HepG2 (cell line): Measurements from ENCODE around the gene RTP5. TPM values are rescaled to one million over a fixed set of nuclear protein-coding genes. Genes with fewer than 3 reads are reported as not detected.

Source experiments
- DNMT1 ChIP-seq: sonication (generic); formaldehyde crosslinking; IDR thresholded peaks from 2 replicates; pipeline ENCODE4 v1.5.1; 2020; ENCODE audit warnings: mild to moderate bottlenecking, missing genetic modification reagents
- EEA1 ChIP-seq: sonication (generic); formaldehyde crosslinking; IDR thresholded peaks from 2 replicates; pipeline ENCODE4 v1.5.1; 2020; ENCODE audit warnings: mild to moderate bottlenecking, missing genetic modification reagents, borderline replicate concordance
- FOSL2 ChIP-seq: sonication (generic); formaldehyde crosslinking; IDR thresholded peaks from 2 replicates; pipeline ENCODE4 v1.4.0; 2020; ENCODE audit warnings: missing genetic modification reagents
- JUND ChIP-seq: sonication (generic); formaldehyde crosslinking; IDR thresholded peaks from 2 replicates; pipeline ENCODE4 v1.8.0; 2022; ENCODE audit warnings: mild to moderate bottlenecking, missing genetic modification reagents
- KLF11 ChIP-seq: IDR thresholded peaks from 2 replicates; pipeline ENCODE4 v1.6.1; 2016; ENCODE audit warnings: missing compliant biosample characterization
- MAZ ChIP-seq, 2 experiments: sonication (generic) in 1 of 2; formaldehyde crosslinking in 1 of 2; IDR thresholded peaks; 2 replicates each; pipeline versions ENCODE4 v1.5.0 to v1.6.1; 2012 to 2020; ENCODE audit warnings: low read depth in 2 of 2, mild to moderate bottlenecking in 2 of 2, borderline replicate concordance in 1 of 2, improper control_type of control experiment in 1 of 2, low read length in 1 of 2, missing genetic modification reagents in 1 of 2, moderate library complexity in 1 of 2
- MXI1 ChIP-seq: IDR thresholded peaks from 3 replicates; pipeline ENCODE4 v1.6.1; 2012; ENCODE audit warnings: low read depth, low read length, inconsistent platforms, borderline replicate concordance
- NKX3-1 ChIP-seq: sonication (generic); formaldehyde crosslinking; IDR thresholded peaks from 2 replicates; pipeline ENCODE4 v1.5.0; 2020; ENCODE audit warnings: missing genetic modification reagents
- SMAD3 ChIP-seq: sonication (generic); formaldehyde crosslinking; IDR thresholded peaks from 2 replicates; pipeline ENCODE4 v1.4.0; 2020; ENCODE audit warnings: missing genetic modification reagents
- SOX13 ChIP-seq, 3 experiments: fragments of 450-650 bp in 1 of 3; sonication (generic) in 1 of 3; formaldehyde crosslinking in 1 of 3; IDR thresholded peaks in 2 of 3; conservative IDR thresholded peaks in 1 of 3; 2 replicates each; pipeline versions ENCODE4 v1.5.0 to v1.6.1; 2016 to 2020; ENCODE audit warnings: antibody characterized with exemption in 1 of 3, mild to moderate bottlenecking in 1 of 3, missing compliant biosample characterization in 1 of 3, missing genetic modification reagents in 1 of 3, moderate library complexity in 1 of 3
- STAT6 ChIP-seq: sonication (generic); formaldehyde crosslinking; IDR thresholded peaks from 2 replicates; pipeline ENCODE4 v1.4.0; 2020; ENCODE audit warnings: missing genetic modification reagents, mild to moderate bottlenecking, borderline replicate concordance
- ZNF431 ChIP-seq: sonication (generic); formaldehyde crosslinking; IDR thresholded peaks from 2 replicates; pipeline ENCODE4 v1.9.0; 2022; ENCODE audit warnings: missing genetic modification reagents, low read depth, mild to moderate bottlenecking, borderline replicate concordance
- ZNF746 ChIP-seq: sonication (generic); formaldehyde crosslinking; IDR thresholded peaks from 2 replicates; pipeline ENCODE4 v1.8.0; 2022; ENCODE audit warnings: mild to moderate bottlenecking, missing genetic modification reagents
- ZSCAN25 ChIP-seq: sonication (generic); formaldehyde crosslinking; IDR thresholded peaks from 2 replicates; pipeline ENCODE4 v1.8.0; 2022; ENCODE audit warnings: mild to moderate bottlenecking, missing genetic modification reagents
- polyA plus RNA-seq, 8 experiments: library from polyadenylated mRNA; depleted of rRNA in 3 of 8; stranded (reverse) in 7 of 8; unstranded in 1 of 8; fragments of >200 nt; fragmentation: Illumina TruSeq in 4 of 8; extraction: Trizol in 4 of 8; gene quantifications; 2 replicates each; pipeline versions ENCODE4 v1.2.1 to v1.2.3, GENCODE V29; 2011 to 2016; ENCODE audit warnings: low read depth in 4 of 8, missing spikeins in 1 of 8, mixed read lengths in 1 of 8; ENCODE audit not compliant: insufficient read depth in 1 of 8
- total RNA-seq, 5 experiments: library from RNA; depleted of rRNA; stranded (reverse); fragments of >200 nt; fragmentation: Illumina TruSeq; extraction: Trizol; gene quantifications; 2 replicates each; pipeline ENCODE4 v1.2.3, GENCODE V29; 2016; ENCODE audit warnings: low read depth in 1 of 5
- TF ChIP-seq, protein P1 (sequence below): sonication (generic); formaldehyde crosslinking; IDR thresholded peaks from 2 replicates; pipeline ENCODE4 v1.4.0; 2020; ENCODE audit warnings: missing genetic modification reagents, borderline replicate concordance
- TF ChIP-seq, protein P2 (sequence below), 2 experiments: sonication (generic) in 1 of 2; formaldehyde crosslinking in 1 of 2; IDR thresholded peaks; 2 replicates each; pipeline versions ENCODE4 v1.4.0 to v1.6.1; 2018 to 2020; ENCODE audit warnings: missing genetic modification reagents in 2 of 2, borderline replicate concordance in 1 of 2, low read depth in 1 of 2, mild to moderate bottlenecking in 1 of 2, missing biosample characterization in 1 of 2
- TF ChIP-seq, protein P3 (sequence below), 2 experiments: fragments of 450-650 bp in 1 of 2; sonication (generic) in 1 of 2; formaldehyde crosslinking; IDR thresholded peaks; 2 replicates each; pipeline versions ENCODE4 v1.5.0 to v1.8.0; 2020 to 2022; ENCODE audit warnings: mild to moderate bottlenecking in 1 of 2, missing genetic modification reagents in 1 of 2

Gene RTP5
- total and polyA plus RNA-seq, 2 of the 13 experiments (the other 11 are each of a cell fraction or from before 2014, with no cell fraction given): not detected

GRCh38 chr2:241877989-241878970 lies 8.8 kb downstream of the RTP5 start (continued):
- TF ChIP-seq MAZ (IDR thresholded peaks at IDR 0.05; ENCODE audit: borderline replicate concordance, low read depth, low read length) (peak; percentile 77; the same call in 1 of the 2 replicates), MAZ (CRISPR knock-in tag; IDR thresholded peaks at IDR 0.05; ENCODE audit: low read depth) (peak; percentile 35; the same call in 1 of the 2 replicates), DNMT1 (CRISPR knock-in tag) (no peak), EEA1 (CRISPR knock-in tag) (no peak), JUND (CRISPR knock-in tag) (no peak), ZSCAN25 (CRISPR knock-in tag) (peak; percentile 70; the same call in 1 of the 2 replicates), FOSL2 (CRISPR knock-in tag) (peak; percentile 26; the same call in 1 of the 2 replicates), SMAD3 (CRISPR knock-in tag) (0 out of 2 replicates have a peak, but pooled peaks have one; percentile 35), ZNF746 (CRISPR knock-in tag) (0 out of 2 replicates have a peak, but pooled peaks have one; percentile 24), SOX13 (IDR thresholded peaks at IDR 0.05) (no peak), SOX13 (CRISPR knock-in tag; conservative IDR thresholded peaks at IDR 0.05 in 1 of 2, IDR thresholded peaks at IDR 0.05 in 1 of 2) (peak in 1 of 2 experiments; percentile 14; a peak in 1 of 4 replicates), NKX3-1 (CRISPR knock-in tag) (no peak), MXI1 (0 out of 3 replicates have a peak, but pooled peaks have one; percentile 15), ZNF431 (CRISPR knock-in tag) (no peak), KLF11 (no peak), STAT6 (CRISPR knock-in tag) (no peak)
- TF ChIP-seq, protein P1, sequence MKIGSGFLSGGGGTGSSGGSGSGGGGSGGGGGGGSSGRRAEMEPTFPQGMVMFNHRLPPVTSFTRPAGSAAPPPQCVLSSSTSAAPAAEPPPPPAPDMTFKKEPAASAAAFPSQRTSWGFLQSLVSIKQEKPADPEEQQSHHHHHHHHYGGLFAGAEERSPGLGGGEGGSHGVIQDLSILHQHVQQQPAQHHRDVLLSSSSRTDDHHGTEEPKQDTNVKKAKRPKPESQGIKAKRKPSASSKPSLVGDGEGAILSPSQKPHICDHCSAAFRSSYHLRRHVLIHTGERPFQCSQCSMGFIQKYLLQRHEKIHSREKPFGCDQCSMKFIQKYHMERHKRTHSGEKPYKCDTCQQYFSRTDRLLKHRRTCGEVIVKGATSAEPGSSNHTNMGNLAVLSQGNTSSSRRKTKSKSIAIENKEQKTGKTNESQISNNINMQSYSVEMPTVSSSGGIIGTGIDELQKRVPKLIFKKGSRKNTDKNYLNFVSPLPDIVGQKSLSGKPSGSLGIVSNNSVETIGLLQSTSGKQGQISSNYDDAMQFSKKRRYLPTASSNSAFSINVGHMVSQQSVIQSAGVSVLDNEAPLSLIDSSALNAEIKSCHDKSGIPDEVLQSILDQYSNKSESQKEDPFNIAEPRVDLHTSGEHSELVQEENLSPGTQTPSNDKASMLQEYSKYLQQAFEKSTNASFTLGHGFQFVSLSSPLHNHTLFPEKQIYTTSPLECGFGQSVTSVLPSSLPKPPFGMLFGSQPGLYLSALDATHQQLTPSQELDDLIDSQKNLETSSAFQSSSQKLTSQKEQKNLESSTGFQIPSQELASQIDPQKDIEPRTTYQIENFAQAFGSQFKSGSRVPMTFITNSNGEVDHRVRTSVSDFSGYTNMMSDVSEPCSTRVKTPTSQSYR (CRISPR knock-in tag): 0 out of 2 replicates have a peak, but pooled peaks have one; percentile 13
- TF ChIP-seq, protein P2, sequence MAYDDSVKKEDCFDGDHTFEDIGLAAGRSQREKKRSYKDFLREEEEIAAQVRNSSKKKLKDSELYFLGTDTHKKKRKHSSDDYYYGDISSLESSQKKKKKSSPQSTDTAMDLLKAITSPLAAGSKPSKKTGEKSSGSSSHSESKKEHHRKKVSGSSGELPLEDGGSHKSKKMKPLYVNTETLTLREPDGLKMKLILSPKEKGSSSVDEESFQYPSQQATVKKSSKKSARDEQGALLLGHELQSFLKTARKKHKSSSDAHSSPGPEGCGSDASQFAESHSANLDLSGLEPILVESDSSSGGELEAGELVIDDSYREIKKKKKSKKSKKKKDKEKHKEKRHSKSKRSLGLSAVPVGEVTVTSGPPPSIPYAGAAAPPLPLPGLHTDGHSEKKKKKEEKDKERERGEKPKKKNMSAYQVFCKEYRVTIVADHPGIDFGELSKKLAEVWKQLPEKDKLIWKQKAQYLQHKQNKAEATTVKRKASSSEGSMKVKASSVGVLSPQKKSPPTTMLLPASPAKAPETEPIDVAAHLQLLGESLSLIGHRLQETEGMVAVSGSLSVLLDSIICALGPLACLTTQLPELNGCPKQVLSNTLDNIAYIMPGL (CRISPR knock-in tag; IDR thresholded peaks at IDR 0.05; ENCODE audit: borderline replicate concordance in 1 of 2, low read depth in 1 of 2): 0 out of 4 replicates have a peak, but pooled peaks of 1 of the 2 experiments have one; percentile 29
- TF ChIP-seq, protein P3, sequence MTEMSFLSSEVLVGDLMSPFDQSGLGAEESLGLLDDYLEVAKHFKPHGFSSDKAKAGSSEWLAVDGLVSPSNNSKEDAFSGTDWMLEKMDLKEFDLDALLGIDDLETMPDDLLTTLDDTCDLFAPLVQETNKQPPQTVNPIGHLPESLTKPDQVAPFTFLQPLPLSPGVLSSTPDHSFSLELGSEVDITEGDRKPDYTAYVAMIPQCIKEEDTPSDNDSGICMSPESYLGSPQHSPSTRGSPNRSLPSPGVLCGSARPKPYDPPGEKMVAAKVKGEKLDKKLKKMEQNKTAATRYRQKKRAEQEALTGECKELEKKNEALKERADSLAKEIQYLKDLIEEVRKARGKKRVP (CRISPR knock-in tag; IDR thresholded peaks at IDR 0.05): 0 out of 4 replicates have a peak, but pooled peaks of 1 of the 2 experiments have one; percentile 26
